Measurements from ENCODE around the gene INVS.

Gene INVS

GRCh38 chr9:100340224-100340623, 241.2 kb downstream of the INVS start:
- DNase-seq: no peak

GRCh38 chr9:100341889-100342288, 242.8 kb downstream of the INVS start:
- DNase-seq: no peak

- DNase-seq: no peak
Measured at GRCh38 chr9:100346836-100347235, 247.8 kb downstream of the INVS start.

GRCh38 chr9:100350188-100350587, 251.1 kb downstream of the INVS start:
- DNase-seq: no peak
